ENCODE measurements around the gene AARSD1. TPM values are rescaled to one million over a fixed set of nuclear protein-coding genes. Genes with fewer than 3 reads are reported as not detected.
"Not testable (repeated sequence)": the region's sequence is repeated elsewhere in the genome, so short reads cannot be mapped to it uniquely, and the experiment has no call there.

AARSD1 gene
- 62.3 and 75.3 TPM in 2 replicates for total RNA-seq

- Mint-ChIP-seq H3K4me1 (ENCODE audit: low read depth) (peaks cover 4% of the 10 kb centered on the region), H3K4me3 (ENCODE audit: low read depth) (peak within 1 kb of the TSS; percentile 92)
Measured at GRCh38 chr17:42964161-42964932, at the start of gene AARSD1. Gene AARSD1, minus strand, starts transcription at chr17:42964454. Its CDS starts 14 bp downstream, at chr17:42964440.

GRCh38 chr17:43013296-43013695, 49.0 kb upstream of the AARSD1 start:
- intact Hi-C loops (cut with micrococcal nuclease): no loop called here
- Mint-ChIP-seq H3K9me3 (no peaks in the 10 kb centered on the region), H3K4me1 (ENCODE audit: low read depth) (peaks cover 10% of the 10 kb centered on the region), H3K27me3 (ENCODE audit: low read depth) (no peaks in the 10 kb centered on the region), H3K36me3 (ENCODE audit: low read depth) (peaks cover 37% of the 10 kb centered on the region), H3K27ac (no peak overlapping the region), H3K4me3 (ENCODE audit: low read depth) (no peak overlapping the region)
- no peak for DNase-seq (ENCODE audit: low spot score)

More at GRCh38 chr17:42964161-42964932, at the start of gene AARSD1:
- Mint-ChIP-seq H3K36me3 (ENCODE audit: low read depth) (peaks cover 31% of the 10 kb centered on the region), H3K27me3 (ENCODE audit: low read depth) (no peaks in the 10 kb centered on the region), H3K27ac (peak within 1 kb of the TSS; percentile 86), H3K9me3 (no peaks in the 10 kb centered on the region)
- intact Hi-C loops (cut with micrococcal nuclease): loop anchor here (2.0 kb wide), 2 partner anchors 16 to 34 kb away; partner anchors contain the start of genes PTGES3L, RPL27 and RUNDC1
- DNase-seq (ENCODE audit: low spot score): peak; percentile 88

- no peak for DNase-seq (ENCODE audit: low spot score)
- peaks cover 37% of the 10 kb centered on the region for H3K36me3 Mint-ChIP-seq (ENCODE audit: low read depth)
- no peaks in the 10 kb centered on the region for H3K27me3 Mint-ChIP-seq (ENCODE audit: low read depth)
- no peaks in the 10 kb centered on the region for H3K9me3 Mint-ChIP-seq
- intact Hi-C loops (cut with micrococcal nuclease): no loop called here
- H3K4me1 Mint-ChIP-seq (ENCODE audit: low read depth): peaks cover 15% of the 10 kb centered on the region
- H3K4me3 Mint-ChIP-seq (ENCODE audit: low read depth): no peak overlapping the region
- no peak overlapping the region for H3K27ac Mint-ChIP-seq
Measured at GRCh38 chr17:43011728-43012472, 47.6 kb upstream of the AARSD1 start.

GRCh38 chr17:43010667-43011308, 46.5 kb upstream of the AARSD1 start:
- Mint-ChIP-seq H3K36me3 (ENCODE audit: low read depth) (peaks cover 37% of the 10 kb centered on the region), H3K27ac (peak overlapping the region; percentile 6), H3K27me3 (ENCODE audit: low read depth) (no peaks in the 10 kb centered on the region)

GRCh38 chr17:43006639-43007551, 42.6 kb upstream of the AARSD1 start, which contains the start of gene IFI35:
Gene IFI35, plus strand, starts transcription at chr17:43006784. Its CDS starts 164 bp downstream, at chr17:43006948.
- H3K27me3 Mint-ChIP-seq (ENCODE audit: low read depth): no peaks in the 10 kb centered on the region
- peak within 1 kb of the TSS; percentile 100 for H3K4me3 Mint-ChIP-seq (ENCODE audit: low read depth)
- intact Hi-C loops (cut with micrococcal nuclease): loop anchor here (1.0 kb wide), 1 partner anchor 9 kb away; the partner anchor contains the start of gene RPL27
- DNase-seq (ENCODE audit: low spot score): peak; percentile 84
- H3K9me3 Mint-ChIP-seq: no peaks in the 10 kb centered on the region
- H3K36me3 Mint-ChIP-seq (ENCODE audit: low read depth): peaks cover 35% of the 10 kb centered on the region
- peaks cover 18% of the 10 kb centered on the region for H3K4me1 Mint-ChIP-seq (ENCODE audit: low read depth)
- peak within 1 kb of the TSS; percentile 100 for H3K27ac Mint-ChIP-seq

More at GRCh38 chr17:43010667-43011308, 46.5 kb upstream of the AARSD1 start:
- Mint-ChIP-seq H3K4me3 (ENCODE audit: low read depth) (no peak overlapping the region), H3K4me1 (ENCODE audit: low read depth) (peaks cover 18% of the 10 kb centered on the region), H3K9me3 (no peaks in the 10 kb centered on the region)
- no peak for DNase-seq (ENCODE audit: low spot score)
- intact Hi-C loops (cut with micrococcal nuclease): no loop called here

GRCh38 chr17:43003542-43004172, 39.4 kb upstream of the AARSD1 start:
- intact Hi-C loops (cut with micrococcal nuclease): no loop called here

GRCh38 chr17:43000894-43001293, 36.6 kb upstream of the AARSD1 start:
- Mint-ChIP-seq H3K36me3 (ENCODE audit: low read depth) (peaks cover 60% of the 10 kb centered on the region), H3K4me1 (ENCODE audit: low read depth) (peaks cover 22% of the 10 kb centered on the region)
- H3K27me3 Mint-ChIP-seq (ENCODE audit: low read depth); H3K9me3 Mint-ChIP-seq; DNase-seq (ENCODE audit: low spot score); H3K4me3 Mint-ChIP-seq (ENCODE audit: low read depth); intact Hi-C loops (cut with micrococcal nuclease); H3K27ac Mint-ChIP-seq: not testable (repeated sequence)

More at GRCh38 chr17:43003542-43004172, 39.4 kb upstream of the AARSD1 start:
- Mint-ChIP-seq H3K27me3 (ENCODE audit: low read depth) (no peaks in the 10 kb centered on the region), H3K36me3 (ENCODE audit: low read depth) (peaks cover 55% of the 10 kb centered on the region), H3K9me3 (no peaks in the 10 kb centered on the region), H3K4me1 (ENCODE audit: low read depth) (peaks cover 21% of the 10 kb centered on the region), H3K4me3 (ENCODE audit: low read depth) (no peak overlapping the region), H3K27ac (peak overlapping the region; percentile 58)
- no peak for DNase-seq (ENCODE audit: low spot score)

- H3K9me3 Mint-ChIP-seq: no peaks in the 10 kb centered on the region
- peaks cover 22% of the 10 kb centered on the region for H3K4me1 Mint-ChIP-seq (ENCODE audit: low read depth)
- H3K36me3 Mint-ChIP-seq (ENCODE audit: low read depth): peaks cover 68% of the 10 kb centered on the region
- peak overlapping the region; percentile 97 for H3K27ac Mint-ChIP-seq
- DNase-seq (ENCODE audit: low spot score): no peak
- no peaks in the 10 kb centered on the region for H3K27me3 Mint-ChIP-seq (ENCODE audit: low read depth)
- H3K4me3 Mint-ChIP-seq (ENCODE audit: low read depth): peak overlapping the region; percentile 93
- intact Hi-C loops (cut with micrococcal nuclease): loop anchor here (2.0 to 10.0 kb wide), 3 partner anchors 34 to 424 kb away; partner anchors contain the start of genes AARSD1, NBR1 and PSMC3IP
Measured at GRCh38 chr17:42999003-42999525, 34.8 kb upstream of the AARSD1 start.

- H3K4me3 Mint-ChIP-seq (ENCODE audit: low read depth): peak within 1 kb of the TSS; percentile 93
- intact Hi-C loops (cut with micrococcal nuclease): loop anchor here (1.0 to 10.0 kb wide), 5 partner anchors 8 to 423 kb away; partner anchors contain the start of genes AARSD1, IFI35, NBR1 and PSMC3IP
- no peaks in the 10 kb centered on the region for H3K9me3 Mint-ChIP-seq
- no peaks in the 10 kb centered on the region for H3K27me3 Mint-ChIP-seq (ENCODE audit: low read depth)
- H3K27ac Mint-ChIP-seq: peak within 1 kb of the TSS; percentile 97
- DNase-seq (ENCODE audit: low spot score): peak; percentile 97
- H3K36me3 Mint-ChIP-seq (ENCODE audit: low read depth): peaks cover 67% of the 10 kb centered on the region
- peaks cover 22% of the 10 kb centered on the region for H3K4me1 Mint-ChIP-seq (ENCODE audit: low read depth)
Measured at GRCh38 chr17:42997984-42998938, 34.0 kb upstream of the AARSD1 start, which contains the start of gene RPL27. Gene RPL27, plus strand, starts transcription at chr17:42998419. Its CDS starts 332 bp downstream, at chr17:42998751.

GRCh38 chr17:42997390-42997983, 33.2 kb upstream of the AARSD1 start:
- Mint-ChIP-seq H3K27ac (peak overlapping the region; percentile 97), H3K9me3 (no peaks in the 10 kb centered on the region), H3K4me3 (ENCODE audit: low read depth) (peak overlapping the region; percentile 93), H3K36me3 (ENCODE audit: low read depth) (peaks cover 67% of the 10 kb centered on the region), H3K4me1 (ENCODE audit: low read depth) (peaks cover 22% of the 10 kb centered on the region), H3K27me3 (ENCODE audit: low read depth) (no peaks in the 10 kb centered on the region)
- intact Hi-C loops (cut with micrococcal nuclease): loop anchor here (10.0 kb wide), 1 partner anchor 423 kb away; the partner anchor contains the start of gene PSMC3IP
- DNase-seq (ENCODE audit: low spot score): no peak

Measured in activated T-helper 2 cell treated with anti-CD3 and anti-CD28 coated beads, Interferon-gamma antibody, Interleukin-2, Interleukin-4, amounts not matched to agents 10 μg/mL and 5 μg/mL and 100 μg/mL, durations not matched to agents 14 hours and 24 hours and 36 hours (primary cell).